ENCODE measurements around the gene SAMD5. TPM values are rescaled to one million over a fixed set of nuclear protein-coding genes. Genes with fewer than 3 reads are reported as not detected.

Gene SAMD5
- total and polyA plus RNA-seq, 4 experiments from 2014 or later, result not detected

DNA sequence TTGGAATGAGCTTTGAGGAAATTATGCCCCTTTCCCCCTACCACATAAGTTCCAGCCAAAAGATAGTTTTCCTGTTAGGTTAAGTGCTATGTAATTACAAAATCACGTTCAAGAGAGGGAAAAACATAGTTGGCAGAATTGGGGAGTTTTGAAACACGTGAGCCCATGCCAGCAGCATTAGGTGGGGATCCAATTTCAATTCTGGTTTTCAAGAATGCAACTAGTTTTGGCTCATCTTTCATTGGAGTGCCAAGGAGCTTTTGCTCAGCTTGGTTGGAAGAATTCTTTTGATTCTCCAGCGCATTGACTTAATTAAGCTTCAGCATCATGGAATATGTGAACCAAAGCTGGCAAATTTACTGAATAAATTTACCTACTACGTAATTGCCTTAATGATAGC lies 95.9 kb downstream of the SAMD5 start:
- ChIA-PET POLR2A (ENCODE audit: partially characterized antibody) (no interaction called here), CTCF (ENCODE audit: partially characterized antibody) (no interaction called here)
- H3K36me3 Mint-ChIP-seq, result no peaks in the 10 kb centered on the region
- peaks cover 0 to 3% of the 10 kb centered on the region in 2 donors for H3K27me3 Mint-ChIP-seq
- no peak overlapping the region for H3K4me3 ChIP-seq (ENCODE audit: low read length in 2 of 2)
- DNase-seq, result no peak
- H3K36me3 ChIP-seq (ENCODE audit: insufficient read depth, low read length), result no peaks in the 10 kb centered on the region
- intact Hi-C loops (cut with micrococcal nuclease), result no loop called here
- H3K4me1 Mint-ChIP-seq, result no peaks in the 10 kb centered on the region
- H3K9me3 Mint-ChIP-seq, result peaks cover 0 to 5% (median 0%) of the 10 kb centered on the region in 8 donors
- no peak overlapping the region for H3K27ac Mint-ChIP-seq
- no peak overlapping the region for H3K4me3 Mint-ChIP-seq
- no peak overlapping the region for H3K27ac ChIP-seq (ENCODE audit: low read depth, low read length)
- no peaks in the 10 kb centered on the region for H3K9me3 ChIP-seq (ENCODE audit: control insufficient read depth in 1 of 2, low read length in 2 of 2)
- H3K4me1 ChIP-seq (ENCODE audit: insufficient read depth, low read length), result no peaks in the 10 kb centered on the region
- no peaks in the 10 kb centered on the region for H3K27me3 ChIP-seq (ENCODE audit: insufficient read depth, low read length)

DNA sequence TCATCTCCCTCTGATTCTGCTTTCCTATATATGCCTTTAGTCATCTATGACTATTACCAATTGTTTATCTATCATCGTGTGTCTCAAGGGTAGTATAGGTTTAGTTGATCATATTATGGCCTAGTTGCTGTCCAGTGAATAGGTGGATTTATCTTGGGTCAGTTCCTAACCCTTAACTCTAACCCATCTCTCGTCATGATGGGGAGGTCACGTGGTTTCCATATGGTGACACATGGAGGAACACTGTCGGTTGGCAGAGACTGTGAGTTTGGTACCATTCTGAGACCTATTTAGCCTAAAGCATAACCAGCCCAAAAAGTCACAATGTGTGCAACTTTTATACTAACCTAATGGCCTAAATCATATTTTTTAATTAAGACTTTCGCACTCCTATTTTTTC lies 103.5 kb downstream of the SAMD5 start:
- no peaks in the 10 kb centered on the region for H3K4me1 Mint-ChIP-seq
- ChIA-PET CTCF (ENCODE audit: partially characterized antibody) (no interaction called here), POLR2A (ENCODE audit: partially characterized antibody) (no interaction called here)
- intact Hi-C loops (cut with micrococcal nuclease), result no loop called here
- H3K4me3 ChIP-seq (ENCODE audit: low read length in 2 of 2), result no peak overlapping the region
- H3K27ac ChIP-seq (ENCODE audit: low read depth, low read length), result no peak overlapping the region
- H3K4me1 ChIP-seq (ENCODE audit: insufficient read depth, low read length), result no peaks in the 10 kb centered on the region
- H3K4me3 Mint-ChIP-seq, result no peak overlapping the region
- no peaks in the 10 kb centered on the region for H3K36me3 ChIP-seq (ENCODE audit: insufficient read depth, low read length)
- peaks cover 0 to 5% (median 0%) of the 10 kb centered on the region in 8 donors for H3K9me3 Mint-ChIP-seq
- H3K27me3 ChIP-seq (ENCODE audit: insufficient read depth, low read length), result no peaks in the 10 kb centered on the region
- DNase-seq, result no peak
- no peaks in the 10 kb centered on the region for H3K36me3 Mint-ChIP-seq
- H3K27ac Mint-ChIP-seq, result no peak overlapping the region
- H3K27me3 Mint-ChIP-seq, result no peaks in the 10 kb centered on the region
- no peaks in the 10 kb centered on the region for H3K9me3 ChIP-seq (ENCODE audit: control insufficient read depth in 1 of 2, low read length in 2 of 2)

DNA sequence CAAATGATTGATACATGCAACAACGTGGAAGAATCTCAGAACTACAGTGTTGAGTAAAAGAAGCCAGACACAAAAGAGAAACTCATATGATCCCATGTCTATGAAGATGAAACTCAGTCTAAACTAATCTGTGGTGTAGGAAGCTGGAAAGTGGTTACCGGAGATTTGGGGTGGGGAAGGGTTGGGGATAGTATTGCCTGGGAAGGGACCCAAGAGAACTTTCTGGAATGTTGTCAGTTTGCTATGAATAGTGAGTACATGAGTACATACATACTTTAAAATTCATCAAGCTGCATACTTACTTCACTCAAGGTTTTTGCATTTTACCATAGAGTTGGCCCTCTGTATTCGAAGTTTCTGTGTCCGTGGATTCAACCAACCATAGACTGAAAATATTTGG lies 106.0 kb downstream of the SAMD5 start:
- no peaks in the 10 kb centered on the region for H3K9me3 ChIP-seq (ENCODE audit: control insufficient read depth in 1 of 2, low read length in 2 of 2)
- intact Hi-C loops (cut with micrococcal nuclease), result no loop called here
- H3K4me1 Mint-ChIP-seq, result no peaks in the 10 kb centered on the region
- no peak overlapping the region for H3K4me3 Mint-ChIP-seq
- no peaks in the 10 kb centered on the region for H3K36me3 ChIP-seq (ENCODE audit: insufficient read depth, low read length)
- no peaks in the 10 kb centered on the region for H3K36me3 Mint-ChIP-seq
- no peak for DNase-seq
- POLR2A ChIA-PET (ENCODE audit: partially characterized antibody), result no interaction called here
- H3K27ac Mint-ChIP-seq, result no peak overlapping the region
- no peaks in the 10 kb centered on the region for H3K4me1 ChIP-seq (ENCODE audit: insufficient read depth, low read length)
- CTCF ChIA-PET (ENCODE audit: partially characterized antibody), result no interaction called here
- H3K27me3 ChIP-seq (ENCODE audit: insufficient read depth, low read length), result no peaks in the 10 kb centered on the region
- peaks cover 0 to 2% (median 0%) of the 10 kb centered on the region in 8 donors for H3K9me3 Mint-ChIP-seq
- H3K27me3 Mint-ChIP-seq, result no peaks in the 10 kb centered on the region
- H3K4me3 ChIP-seq (ENCODE audit: low read length in 2 of 2), result no peak overlapping the region
- no peak overlapping the region for H3K27ac ChIP-seq (ENCODE audit: low read depth, low read length)

GRCh38 chr6:147615659-147616456 lies 107.4 kb downstream of the SAMD5 start:
- no peak overlapping the region for H3K4me3 Mint-ChIP-seq
- H3K4me3 ChIP-seq (ENCODE audit: low read length in 2 of 2), result no peak overlapping the region
- ChIA-PET POLR2A (ENCODE audit: partially characterized antibody) (no interaction called here), CTCF (ENCODE audit: partially characterized antibody) (no interaction called here)
- H3K9me3 ChIP-seq (ENCODE audit: control insufficient read depth in 1 of 2, low read length in 2 of 2), result no peaks in the 10 kb centered on the region
- no peaks in the 10 kb centered on the region for H3K27me3 ChIP-seq (ENCODE audit: insufficient read depth, low read length)
- H3K9me3 Mint-ChIP-seq, result peaks cover 0 to 2% (median 0%) of the 10 kb centered on the region in 8 donors
- no peaks in the 10 kb centered on the region for H3K27me3 Mint-ChIP-seq
- H3K4me1 ChIP-seq (ENCODE audit: insufficient read depth, low read length), result no peaks in the 10 kb centered on the region
- intact Hi-C loops (cut with micrococcal nuclease), result no loop called here
- no peak for DNase-seq
- no peak overlapping the region for H3K27ac Mint-ChIP-seq
- no peaks in the 10 kb centered on the region for H3K4me1 Mint-ChIP-seq
- no peaks in the 10 kb centered on the region for H3K36me3 Mint-ChIP-seq
- no peak overlapping the region for H3K27ac ChIP-seq (ENCODE audit: low read depth, low read length)
- no peaks in the 10 kb centered on the region for H3K36me3 ChIP-seq (ENCODE audit: insufficient read depth, low read length)

DNA sequence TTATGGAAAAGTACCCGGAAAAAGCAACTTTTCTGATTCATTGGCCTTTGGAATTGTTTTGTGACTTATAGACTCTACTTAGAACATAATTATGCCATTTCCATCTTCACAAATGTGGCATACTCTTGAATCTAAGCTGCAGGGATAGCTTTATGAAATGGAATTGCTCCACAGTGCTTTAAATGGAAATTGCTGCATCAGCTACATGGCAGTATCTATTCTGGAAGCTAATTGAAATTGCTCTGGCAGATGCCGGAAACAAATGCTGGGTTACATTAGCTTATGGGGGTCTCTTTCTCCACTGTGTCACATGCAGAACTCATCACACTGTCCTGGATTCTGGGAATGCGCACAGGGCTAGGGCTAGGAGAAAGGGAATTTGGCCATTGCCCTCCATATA lies 108.9 kb downstream of the SAMD5 start:
- no peaks in the 10 kb centered on the region for H3K27me3 Mint-ChIP-seq
- POLR2A ChIA-PET (ENCODE audit: partially characterized antibody), result no interaction called here

GRCh38 chr6:147618457-147618856 lies 110.0 kb downstream of the SAMD5 start:
- Mint-ChIP-seq H3K9me3 (peaks cover 0 to 4% (median 0%) of the 10 kb centered on the region in 8 donors), H3K27me3 (no peaks in the 10 kb centered on the region), H3K4me3 (no peak overlapping the region), H3K4me1 (no peaks in the 10 kb centered on the region), H3K27ac (no peak overlapping the region), H3K36me3 (no peaks in the 10 kb centered on the region)
- no peaks in the 10 kb centered on the region for H3K27me3 ChIP-seq (ENCODE audit: insufficient read depth, low read length)
- H3K4me1 ChIP-seq (ENCODE audit: insufficient read depth, low read length), result no peaks in the 10 kb centered on the region
- CTCF ChIA-PET (ENCODE audit: partially characterized antibody), result no interaction called here
- DNase-seq, result no peak
- intact Hi-C loops (cut with micrococcal nuclease), result no loop called here
- POLR2A ChIA-PET (ENCODE audit: partially characterized antibody), result no interaction called here
- H3K4me3 ChIP-seq (ENCODE audit: low read length in 2 of 2), result no peak overlapping the region
- H3K36me3 ChIP-seq (ENCODE audit: insufficient read depth, low read length), result no peaks in the 10 kb centered on the region
- no peak overlapping the region for H3K27ac ChIP-seq (ENCODE audit: low read depth, low read length)
- no peaks in the 10 kb centered on the region for H3K9me3 ChIP-seq (ENCODE audit: control insufficient read depth in 1 of 2, low read length in 2 of 2)

More for the DNA sequence above, 108.9 kb downstream of the SAMD5 start:
- H3K4me1 Mint-ChIP-seq, result no peaks in the 10 kb centered on the region
- DNase-seq, result no peak
- peaks cover 0 to 2% (median 0%) of the 10 kb centered on the region in 8 donors for H3K9me3 Mint-ChIP-seq
- H3K27ac Mint-ChIP-seq, result no peak overlapping the region
- Histone ChIP-seq H3K4me1 (ENCODE audit: insufficient read depth, low read length) (no peaks in the 10 kb centered on the region), H3K4me3 (ENCODE audit: low read length in 2 of 2) (no peak overlapping the region), H3K27me3 (ENCODE audit: insufficient read depth, low read length) (no peaks in the 10 kb centered on the region), H3K27ac (ENCODE audit: low read depth, low read length) (no peak overlapping the region), H3K9me3 (ENCODE audit: control insufficient read depth in 1 of 2, low read length in 2 of 2) (no peaks in the 10 kb centered on the region), H3K36me3 (ENCODE audit: insufficient read depth, low read length) (no peaks in the 10 kb centered on the region)
- H3K36me3 Mint-ChIP-seq, result no peaks in the 10 kb centered on the region
- no peak overlapping the region for H3K4me3 Mint-ChIP-seq
- intact Hi-C loops (cut with micrococcal nuclease), result no loop called here
- CTCF ChIA-PET (ENCODE audit: partially characterized antibody), result no interaction called here

DNA sequence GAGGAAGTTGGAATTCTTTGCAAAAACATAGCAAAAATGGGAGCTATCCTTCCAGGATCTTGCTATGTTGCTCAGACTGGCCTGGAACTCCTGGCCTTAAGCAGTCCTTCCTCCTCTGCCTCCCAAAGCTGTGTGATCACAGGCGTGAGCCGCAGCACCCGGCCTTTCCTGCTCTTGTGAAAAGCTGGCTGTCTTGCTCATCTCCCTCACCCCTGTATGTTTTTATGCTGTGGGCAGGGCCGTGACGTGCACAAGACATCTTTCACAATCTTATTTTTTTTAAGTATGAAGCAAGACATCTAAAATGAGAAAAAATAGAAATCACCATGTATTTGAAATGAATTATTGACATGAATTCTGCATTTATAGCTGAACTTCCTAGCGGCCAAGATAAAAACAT lies 110.4 kb downstream of the SAMD5 start:
- Mint-ChIP-seq H3K9me3 (peaks cover 0 to 4% (median 0%) of the 10 kb centered on the region in 8 donors), H3K4me1 (no peaks in the 10 kb centered on the region), H3K36me3 (no peaks in the 10 kb centered on the region), H3K27ac (no peak overlapping the region), H3K4me3 (no peak overlapping the region), H3K27me3 (no peaks in the 10 kb centered on the region)
- POLR2A ChIA-PET (ENCODE audit: partially characterized antibody), result no interaction called here
- Histone ChIP-seq H3K36me3 (ENCODE audit: insufficient read depth, low read length) (no peaks in the 10 kb centered on the region), H3K9me3 (ENCODE audit: control insufficient read depth in 1 of 2, low read length in 2 of 2) (no peaks in the 10 kb centered on the region), H3K4me1 (ENCODE audit: insufficient read depth, low read length) (no peaks in the 10 kb centered on the region), H3K4me3 (ENCODE audit: low read length in 2 of 2) (no peak overlapping the region), H3K27ac (ENCODE audit: low read depth, low read length) (no peak overlapping the region), H3K27me3 (ENCODE audit: insufficient read depth, low read length) (no peaks in the 10 kb centered on the region)
- intact Hi-C loops (cut with micrococcal nuclease), result no loop called here
- no peak for DNase-seq
- CTCF ChIA-PET (ENCODE audit: partially characterized antibody), result no interaction called here

Data from CD4-positive, alpha-beta memory T cell (primary cell).